HEK293 (cell line): ENCODE measurements around the gene ITGA8.

ENCODE experiments used
- CTCF ChIP-seq: fragments of 450-650 bp; formaldehyde crosslinking; IDR thresholded peaks from 2 replicates; pipeline ENCODE4 v1.5.1; 2016; ENCODE audit warnings: missing biosample characterization, missing genetic modification characterization
- TSHZ1 ChIP-seq: fragments of 450-650 bp; formaldehyde crosslinking; IDR thresholded peaks from 2 replicates; pipeline ENCODE4 v1.5.1; 2016; ENCODE audit warnings: missing biosample characterization, missing genetic modification characterization, borderline replicate concordance
- YY1 ChIP-seq: fragments of 450-650 bp; formaldehyde crosslinking; IDR thresholded peaks from 2 replicates; pipeline ENCODE4 v1.5.1; 2018; ENCODE audit warnings: missing biosample characterization, missing genetic modification characterization
- ZBTB17 ChIP-seq: fragments of 450-650 bp; formaldehyde crosslinking; IDR thresholded peaks from 2 replicates; pipeline ENCODE4 v1.5.1; 2016; ENCODE audit warnings: missing biosample characterization, missing genetic modification characterization
- ZFP41 ChIP-seq: fragments of 450-650 bp; formaldehyde crosslinking; IDR thresholded peaks from 2 replicates; pipeline ENCODE4 v1.5.1; 2016; ENCODE audit warnings: missing biosample characterization, missing genetic modification characterization, borderline replicate concordance
- ZNF18 ChIP-seq: fragments of 450-650 bp; formaldehyde crosslinking; IDR thresholded peaks from 2 replicates; pipeline ENCODE4 v1.5.1; 2016; ENCODE audit warnings: missing biosample characterization, missing genetic modification characterization
- ZNF24 ChIP-seq: fragments of 450-650 bp; formaldehyde crosslinking; IDR thresholded peaks from 2 replicates; pipeline ENCODE4 v1.5.1; 2016; ENCODE audit warnings: missing biosample characterization, missing genetic modification characterization
- ZNF596 ChIP-seq: fragments of 450-650 bp; IDR thresholded peaks from 2 replicates; pipeline ENCODE4 v1.5.0; 2018; ENCODE audit warnings: missing biosample characterization, mild to moderate bottlenecking, missing genetic modification characterization, moderate library complexity
- ZNF791 ChIP-seq: fragments of 450-650 bp; formaldehyde crosslinking; IDR thresholded peaks from 2 replicates; pipeline ENCODE4 v1.5.1; 2016; ENCODE audit warnings: missing biosample characterization, missing genetic modification characterization
- ZXDB ChIP-seq: fragments of 450-650 bp; formaldehyde crosslinking; IDR thresholded peaks from 2 replicates; pipeline ENCODE4 v1.5.1; 2016; ENCODE audit warnings: missing biosample characterization, missing genetic modification characterization

- TF ChIP-seq ZNF24 (tag by site-specific recombination) (no peak), YY1 (no peak), ZBTB17 (tag by site-specific recombination) (no peak), CTCF (no peak), ZNF791 (tag by site-specific recombination) (no peak), ZFP41 (tag by site-specific recombination) (no peak), ZNF596 (tag by site-specific recombination) (no peak), TSHZ1 (tag by site-specific recombination) (no peak), ZNF18 (no peak), ZXDB (no peak)
These were observed 176.9 kb downstream of the ITGA8 start for GRCh38 chr10:15542817-15543216.
